Measurements from ENCODE around the gene IGFBP4. TPM values are rescaled to one million over a fixed set of nuclear protein-coding genes. Genes with fewer than 3 reads are reported as not detected.
A peak's percentile ranks its signal among the peaks of the same experiment; 100 is the strongest.

IGFBP4 gene
- total RNA-seq, 2 donors from 2014 or later, result 132 to 154 TPM

GRCh38 chr17:40486522-40487370 is 43.5 kb downstream of the IGFBP4 start:
- Histone ChIP-seq H3K4me1 (replicated peaks) (peaks cover 11% of the 10 kb centered on the region), H3K27ac (peak overlapping the region; percentile 74 to 76), H3K4me3 (no peak overlapping the region), H3K27me3 (replicated peaks; ENCODE audit: insufficient read depth) (no peaks in the 10 kb centered on the region), H3K36me3 (no peaks in the 10 kb centered on the region), H3K9me3 (no peaks in the 10 kb centered on the region)
- 77% methylated on average over 12 of the region's 12 CpGs for WGBS
- intact Hi-C loops (cut with DNase I), result no loop called here
- DNase-seq (ENCODE audit: low spot score), result no peak
- TF ChIP-seq CTCF (IDR thresholded peaks at IDR 0.05), result no peak
- TF ChIP-seq POLR2A (IDR thresholded peaks at IDR 0.05), result no peak
- no peak for TF ChIP-seq POLR2AphosphoS5 (IDR thresholded peaks at IDR 0.05)

GRCh38 chr17:40487371-40488020 is 44.2 kb downstream of the IGFBP4 start:
- Histone ChIP-seq H3K4me1 (replicated peaks) (peaks cover 11% of the 10 kb centered on the region), H3K27ac (peak overlapping the region; percentile 74 to 76), H3K4me3 (no peak overlapping the region), H3K9me3 (no peaks in the 10 kb centered on the region), H3K36me3 (no peaks in the 10 kb centered on the region), H3K27me3 (replicated peaks; ENCODE audit: insufficient read depth) (no peaks in the 10 kb centered on the region)
- 74% methylated on average over 7 of the region's 7 CpGs for WGBS
- TF ChIP-seq POLR2A (IDR thresholded peaks at IDR 0.05), result no peak
- no peak for TF ChIP-seq CTCF (IDR thresholded peaks at IDR 0.05)
- no peak for TF ChIP-seq POLR2AphosphoS5 (IDR thresholded peaks at IDR 0.05)
- no peak for DNase-seq (ENCODE audit: low spot score)
- intact Hi-C loops (cut with DNase I), result no loop called here

GRCh38 chr17:40490289-40490853 is 47.1 kb downstream of the IGFBP4 start:
- intact Hi-C loops (cut with DNase I), result no loop called here
- Histone ChIP-seq H3K36me3 (no peaks in the 10 kb centered on the region), H3K4me1 (replicated peaks) (peaks cover 11% of the 10 kb centered on the region), H3K9me3 (no peaks in the 10 kb centered on the region), H3K27me3 (replicated peaks; ENCODE audit: insufficient read depth) (no peaks in the 10 kb centered on the region), H3K4me3 (no peak overlapping the region), H3K27ac (peak overlapping the region; percentile 77 to 78)
- whole genome bisulfite sequencing, result 19% methylated on average over 5 of the region's 5 CpGs
- TF ChIP-seq POLR2AphosphoS5 (IDR thresholded peaks at IDR 0.05) (peak; percentile 87), CTCF (IDR thresholded peaks at IDR 0.05) (no peak), POLR2A (IDR thresholded peaks at IDR 0.05) (peak; percentile 42)
- peak; percentile 83 for DNase-seq (ENCODE audit: low spot score)

- Histone ChIP-seq H3K4me1 (replicated peaks) (peaks cover 10% of the 10 kb centered on the region), H3K4me3 (no peak overlapping the region), H3K27me3 (replicated peaks; ENCODE audit: insufficient read depth) (no peaks in the 10 kb centered on the region), H3K27ac (peak overlapping the region; percentile 77 to 78), H3K9me3 (no peaks in the 10 kb centered on the region), H3K36me3 (no peaks in the 10 kb centered on the region)
- no peak for DNase-seq (ENCODE audit: low spot score)
- TF ChIP-seq CTCF (IDR thresholded peaks at IDR 0.05) (no peak), POLR2AphosphoS5 (IDR thresholded peaks at IDR 0.05) (no peak), POLR2A (IDR thresholded peaks at IDR 0.05) (no peak)
- intact Hi-C loops (cut with DNase I), result no loop called here
- 24% methylated on average over 2 of the region's 2 CpGs for WGBS
Observed at GRCh38 chr17:40490982-40491381, 47.7 kb downstream of the IGFBP4 start.
